Keratinocyte (primary cell): Measurements from ENCODE around the gene PIP4K2A.

Source experiments
- EZH2 ChIP-seq: IDR thresholded peaks from one replicate; pipeline ENCODE4 v1.6.1; 2012; ENCODE audit warnings: inconsistent platforms, mild to moderate bottlenecking, low read length, moderate library complexity
- TF ChIP-seq, protein P1 (sequence below), 3 experiments: IDR thresholded peaks in 1 of 3; conservative IDR thresholded peaks in 1 of 3; optimal IDR thresholded peaks in 1 of 3; 2 replicates in 2 of 3; 3 replicates in 1 of 3; pipeline versions ENCODE3 to v1.5.1; 2011; ENCODE audit warnings: low read length in 3 of 3, mild to moderate bottlenecking in 3 of 3, moderate library complexity in 2 of 3, control low read depth in 1 of 3, inconsistent platforms in 1 of 3; ENCODE audit not compliant: insufficient read depth in 2 of 3; ENCODE audit errors: extremely low read depth in 1 of 3

GRCh38 chr10:22613011-22613410 is 101.4 kb downstream of the PIP4K2A start:
- TF ChIP-seq EZH2, result no peak
- TF ChIP-seq, protein P1, sequence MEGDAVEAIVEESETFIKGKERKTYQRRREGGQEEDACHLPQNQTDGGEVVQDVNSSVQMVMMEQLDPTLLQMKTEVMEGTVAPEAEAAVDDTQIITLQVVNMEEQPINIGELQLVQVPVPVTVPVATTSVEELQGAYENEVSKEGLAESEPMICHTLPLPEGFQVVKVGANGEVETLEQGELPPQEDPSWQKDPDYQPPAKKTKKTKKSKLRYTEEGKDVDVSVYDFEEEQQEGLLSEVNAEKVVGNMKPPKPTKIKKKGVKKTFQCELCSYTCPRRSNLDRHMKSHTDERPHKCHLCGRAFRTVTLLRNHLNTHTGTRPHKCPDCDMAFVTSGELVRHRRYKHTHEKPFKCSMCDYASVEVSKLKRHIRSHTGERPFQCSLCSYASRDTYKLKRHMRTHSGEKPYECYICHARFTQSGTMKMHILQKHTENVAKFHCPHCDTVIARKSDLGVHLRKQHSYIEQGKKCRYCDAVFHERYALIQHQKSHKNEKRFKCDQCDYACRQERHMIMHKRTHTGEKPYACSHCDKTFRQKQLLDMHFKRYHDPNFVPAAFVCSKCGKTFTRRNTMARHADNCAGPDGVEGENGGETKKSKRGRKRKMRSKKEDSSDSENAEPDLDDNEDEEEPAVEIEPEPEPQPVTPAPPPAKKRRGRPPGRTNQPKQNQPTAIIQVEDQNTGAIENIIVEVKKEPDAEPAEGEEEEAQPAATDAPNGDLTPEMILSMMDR (optimal IDR thresholded peaks at IDR 0.05 in 1 of 3, IDR thresholded peaks at IDR 0.05 in 1 of 3, conservative IDR thresholded peaks at IDR 0.05 in 1 of 3; ENCODE audit: extremely low read depth in 1 of 3, insufficient read depth in 2 of 3, low read length in 3 of 3), result no peak
